Activated CD4-positive, alpha-beta T cell treated with anti-CD3 and anti-CD28 coated beads for 1 hour (primary cell): ENCODE results near the gene IL20RA.
A peak's percentile ranks its signal among the peaks of the same experiment; 100 is the strongest.
"Not testable (repeated sequence)": the region's sequence is repeated elsewhere in the genome, so short reads cannot be mapped to it uniquely, and the experiment has no call there.

Experiments used
- DNase-seq: peaks from one replicate; pipeline ENCODE4 v3.0.0-alpha.2; 2020

The IL20RA gene, protein sequence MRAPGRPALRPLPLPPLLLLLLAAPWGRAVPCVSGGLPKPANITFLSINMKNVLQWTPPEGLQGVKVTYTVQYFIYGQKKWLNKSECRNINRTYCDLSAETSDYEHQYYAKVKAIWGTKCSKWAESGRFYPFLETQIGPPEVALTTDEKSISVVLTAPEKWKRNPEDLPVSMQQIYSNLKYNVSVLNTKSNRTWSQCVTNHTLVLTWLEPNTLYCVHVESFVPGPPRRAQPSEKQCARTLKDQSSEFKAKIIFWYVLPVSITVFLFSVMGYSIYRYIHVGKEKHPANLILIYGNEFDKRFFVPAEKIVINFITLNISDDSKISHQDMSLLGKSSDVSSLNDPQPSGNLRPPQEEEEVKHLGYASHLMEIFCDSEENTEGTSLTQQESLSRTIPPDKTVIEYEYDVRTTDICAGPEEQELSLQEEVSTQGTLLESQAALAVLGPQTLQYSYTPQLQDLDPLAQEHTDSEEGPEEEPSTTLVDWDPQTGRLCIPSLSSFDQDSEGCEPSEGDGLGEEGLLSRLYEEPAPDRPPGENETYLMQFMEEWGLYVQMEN

DNA sequence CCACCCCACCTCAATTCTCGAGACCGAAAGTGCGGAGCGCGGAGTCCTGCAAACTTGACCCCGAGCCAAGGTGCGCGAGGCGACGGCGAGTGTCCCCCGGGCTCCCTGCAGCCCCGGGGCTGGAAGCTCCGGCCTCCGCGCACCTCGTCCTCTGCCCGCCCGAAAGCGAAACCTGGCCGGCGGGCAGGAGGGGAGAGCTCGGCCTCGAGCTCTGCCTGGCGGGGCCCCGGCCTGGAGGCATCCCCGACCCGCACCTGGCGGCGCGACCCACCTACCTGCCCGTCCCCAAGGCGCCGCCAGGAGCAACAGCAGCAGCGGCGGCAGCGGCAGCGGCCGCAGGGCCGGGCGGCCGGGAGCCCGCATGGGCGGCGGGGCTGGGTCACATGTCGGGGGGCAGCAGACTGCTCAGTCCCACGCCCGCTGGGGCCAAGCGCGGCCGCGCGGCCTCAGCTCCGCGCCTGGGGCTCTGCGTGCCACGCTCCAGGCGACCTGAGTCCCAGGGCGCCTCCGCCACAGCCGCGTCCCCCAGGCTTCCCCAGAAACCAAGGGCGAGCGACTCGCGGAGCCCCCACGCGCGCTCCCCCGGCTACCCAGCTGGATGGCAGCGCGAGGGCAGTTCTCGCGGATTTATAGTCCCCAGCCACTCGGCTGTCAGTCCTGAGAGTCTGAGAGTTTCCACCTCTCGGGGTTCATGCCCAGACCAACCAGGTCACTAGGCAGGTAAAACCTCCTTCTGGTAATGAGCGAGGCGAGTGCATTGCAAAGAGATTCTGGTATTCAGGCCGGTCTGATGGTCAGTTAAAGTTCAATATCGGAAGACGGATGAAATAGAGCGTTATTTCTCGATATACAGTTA, at the start of gene IL20RA:
IL20RA (minus strand) TSS at position 600 of the 856 bp plus-strand sequence; CDS start at position 363, 237 bp downstream.
- DNase-seq, result no peak

- no peak for DNase-seq
Observed at GRCh38 chr6:137093183-137094069, 48.7 kb upstream of the IL20RA start.

- no peak for DNase-seq
Observed at GRCh38 chr6:137092018-137092417, 47.3 kb upstream of the IL20RA start.

- no peak for DNase-seq
Observed at GRCh38 chr6:137089305-137089704, 44.5 kb upstream of the IL20RA start.

- no peak for DNase-seq
Observed at GRCh38 chr6:137087902-137088301, 43.1 kb upstream of the IL20RA start.

DNA sequence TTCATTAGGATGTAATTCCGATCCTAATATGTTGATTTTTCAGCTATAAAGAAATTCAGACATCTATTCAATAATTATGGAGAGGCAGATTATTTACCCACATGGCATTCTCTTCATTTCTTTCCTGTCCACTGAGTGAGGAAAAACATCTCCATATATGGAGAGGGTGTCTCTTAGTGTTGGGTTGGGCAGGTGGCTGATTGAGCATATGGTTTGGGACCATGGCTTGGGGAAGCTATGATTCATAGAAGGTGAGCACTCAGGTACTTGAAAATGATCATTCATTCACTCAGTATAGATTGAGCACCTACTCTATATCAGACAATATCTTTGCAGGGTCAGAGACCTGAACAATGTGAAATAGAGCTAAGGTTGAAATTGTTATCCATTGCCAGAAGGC, 41.3 kb upstream of the IL20RA start:
- no peak for DNase-seq

GRCh38 chr6:137084865-137085617, 40.3 kb upstream of the IL20RA start:
- DNase-seq, result no peak

- no peak for DNase-seq
Observed at GRCh38 chr6:137084090-137084489, 39.3 kb upstream of the IL20RA start.

- DNase-seq, result no peak
Observed at GRCh38 chr6:137081997-137082396, 37.2 kb upstream of the IL20RA start.

DNA sequence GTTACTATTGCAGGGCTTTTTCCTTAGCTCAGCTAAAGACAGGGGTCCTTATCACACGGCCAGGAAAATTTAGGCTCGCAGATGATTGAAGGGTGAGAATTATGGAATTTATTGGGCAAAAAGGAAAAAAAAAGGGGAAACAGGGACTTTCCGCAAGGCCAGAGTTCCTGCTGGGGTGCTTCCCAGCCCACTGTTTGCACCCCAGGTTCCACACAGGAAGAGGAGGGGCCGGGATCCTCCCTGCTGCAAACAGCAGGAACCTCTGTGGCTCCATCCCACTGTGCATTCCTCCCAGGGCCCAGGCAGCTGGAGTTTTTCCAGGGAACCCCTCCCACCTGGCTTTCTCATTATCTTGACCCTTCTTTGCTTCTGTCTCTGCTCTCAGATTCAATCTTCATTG, 35.9 kb upstream of the IL20RA start:
- no peak for DNase-seq

- DNase-seq, result peak; percentile 15
Observed at GRCh38 chr6:137076277-137077068, 31.7 kb upstream of the IL20RA start.

DNA sequence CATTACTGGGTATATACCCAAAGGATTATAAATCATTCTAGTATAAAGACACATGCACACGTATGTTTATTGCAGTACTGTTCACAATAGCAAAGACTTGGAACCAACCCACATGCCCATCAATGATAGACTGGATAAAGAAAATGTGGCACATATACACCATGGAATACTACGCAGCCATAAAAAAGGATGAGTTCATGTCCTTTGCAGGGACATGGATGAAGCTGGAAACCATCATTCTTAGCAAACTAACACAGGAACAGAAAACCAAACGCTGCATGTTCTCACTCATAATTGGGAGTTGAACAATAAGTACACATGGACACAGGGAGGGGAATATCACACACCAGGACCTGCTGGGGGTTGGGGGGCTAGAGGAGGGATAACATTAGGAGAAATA, 31.0 kb upstream of the IL20RA start:
- DNase-seq, result not testable (repeated sequence)

DNA sequence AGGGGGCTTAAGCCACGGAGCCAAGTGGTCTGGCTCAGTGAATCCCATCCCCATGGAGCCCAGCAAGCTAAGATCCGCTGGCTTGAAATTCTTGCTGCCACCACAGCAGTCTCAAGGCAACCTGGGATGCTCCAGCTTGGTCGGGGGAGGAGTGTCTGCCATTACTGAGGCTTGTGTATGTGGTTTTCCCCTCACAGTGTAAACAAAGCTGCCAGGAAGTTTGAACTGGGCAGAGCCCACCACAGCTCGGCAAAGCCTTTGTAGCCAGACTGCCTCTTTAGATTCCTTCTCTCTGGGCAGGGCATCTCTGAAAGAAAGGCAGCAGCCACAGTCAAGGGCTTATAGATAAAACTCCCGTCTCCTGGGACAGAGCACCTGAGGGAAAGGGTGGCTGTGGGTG, 25.5 kb upstream of the IL20RA start:
- DNase-seq, result no peak

- no peak for DNase-seq
Observed at GRCh38 chr6:137067399-137067798, 22.6 kb upstream of the IL20RA start.

DNA sequence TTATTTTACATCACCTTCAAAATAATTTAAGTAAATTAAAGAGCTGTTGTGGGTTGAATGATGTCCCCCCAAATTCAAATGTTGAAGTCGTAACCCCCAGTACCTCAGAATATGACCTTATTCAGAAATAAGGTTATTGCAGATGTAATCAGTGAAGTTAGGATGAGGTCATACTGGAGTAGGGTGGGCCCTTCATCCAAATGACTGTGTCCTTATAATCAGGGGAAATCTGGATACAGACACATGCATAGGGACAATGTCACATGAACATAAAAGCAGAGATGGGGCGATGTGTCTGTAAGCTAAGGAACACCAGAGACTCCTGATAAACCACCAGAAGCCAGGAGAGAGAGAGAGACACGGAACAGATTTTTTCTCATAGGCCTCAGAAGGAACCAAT, 13.3 kb upstream of the IL20RA start:
- DNase-seq, result no peak

- no peak for DNase-seq
Observed at GRCh38 chr6:137056121-137056880, 11.5 kb upstream of the IL20RA start.

- DNase-seq, result no peak
Observed at GRCh38 chr6:137051790-137052472, 7.2 kb upstream of the IL20RA start.

DNA sequence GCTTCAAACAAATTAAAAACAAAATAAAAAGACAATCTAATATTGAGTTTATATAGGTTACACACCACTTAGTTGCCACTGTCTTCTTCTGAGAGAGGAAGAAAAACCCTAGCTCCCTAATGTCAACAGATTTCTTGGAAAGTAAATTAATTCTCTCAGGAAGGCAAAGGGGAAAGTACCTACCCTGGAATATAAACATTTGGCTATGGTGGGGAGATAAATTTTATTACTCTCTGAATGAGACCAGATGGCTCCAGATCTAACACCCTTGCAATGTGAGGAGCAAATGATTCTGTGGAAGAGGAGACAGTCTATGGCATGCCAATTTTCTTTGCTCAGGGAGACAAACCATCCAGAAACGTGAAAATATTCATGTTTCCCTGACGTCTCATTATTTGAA, 4.3 kb upstream of the IL20RA start:
- no peak for DNase-seq

DNA sequence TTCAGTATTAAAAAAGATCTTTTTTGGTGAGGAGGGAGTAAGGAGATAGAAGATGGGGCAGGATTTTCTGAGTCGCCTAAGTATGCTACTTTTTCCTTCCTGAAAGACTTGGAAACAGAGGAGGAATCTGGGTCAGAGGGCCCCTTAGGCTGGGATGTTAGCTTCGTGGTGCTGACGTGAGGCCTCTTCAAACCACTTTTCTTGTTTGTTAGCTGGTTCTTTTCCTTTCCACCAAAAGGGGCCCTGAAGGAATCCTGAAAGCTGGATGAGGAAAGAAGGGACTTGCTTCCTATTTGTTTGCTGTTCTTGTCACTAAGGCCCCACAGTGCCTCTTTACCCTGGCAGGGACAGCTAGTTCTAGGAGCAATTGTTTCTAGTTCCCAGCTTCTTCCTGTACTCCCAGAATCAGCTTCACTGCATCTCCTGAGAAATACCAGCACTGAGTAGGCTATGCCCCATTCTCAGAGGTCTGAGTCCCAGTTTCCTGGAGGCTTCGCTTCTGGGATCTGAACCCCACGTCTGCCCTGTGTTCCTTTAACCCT, 2.2 kb upstream of the IL20RA start:
- no peak for DNase-seq
